Measurements from ENCODE around the gene TBC1D22A. TPM values are rescaled to one million over a fixed set of nuclear protein-coding genes. Genes with fewer than 3 reads are reported as not detected.

The TBC1D22A gene
- total and polyA plus RNA-seq, 9 of the 15 experiments (the other 6 are each of a cell fraction or from before 2014, with no cell fraction given): 0.20 to 11.5 (median 5.2) TPM

DNA sequence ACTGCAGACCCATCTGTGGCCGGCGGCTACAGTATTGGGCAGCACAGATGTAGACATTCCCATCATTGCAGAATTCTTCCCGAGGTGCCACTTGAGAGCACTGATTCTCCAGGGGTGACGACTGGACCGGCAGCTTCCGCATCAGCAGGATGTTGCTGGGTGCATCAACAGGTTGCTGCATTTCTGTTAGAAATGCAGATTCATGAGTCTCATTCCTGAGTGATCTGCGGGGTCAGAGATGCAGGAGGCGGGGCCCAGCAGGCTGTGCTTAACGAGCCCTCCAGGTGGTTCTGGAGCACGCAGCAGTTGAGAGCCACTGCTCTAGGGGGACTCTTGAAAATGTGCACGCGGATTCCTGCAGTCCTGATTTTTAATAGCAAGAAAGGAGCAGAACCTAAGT, 321.8 kb downstream of the TBC1D22A start:
- no peak overlapping the region for H3K27ac ChIP-seq (ENCODE audit: extremely low read depth, low read depth, low read length)
- no peak overlapping the region for H3K9ac ChIP-seq (ENCODE audit: insufficient read depth in 1 of 2, low read depth in 2 of 2, low read length in 2 of 2)
- no peak overlapping the region for H3K4me3 ChIP-seq
- H3K4me1 ChIP-seq (replicated peaks in 1 of 2; ENCODE audit: control insufficient read depth in 2 of 2, insufficient read depth in 2 of 2, low read length in 2 of 2): peaks cover 4 to 5% of the 10 kb centered on the region in 2 experiments; a peak in 4 of 5 replicates
- H3K9me1 ChIP-seq (ENCODE audit: control insufficient read depth, insufficient read depth, low read length): no peaks in the 10 kb centered on the region
- H3K79me2 ChIP-seq (ENCODE audit: control insufficient read depth, insufficient read depth, low read length): no peaks in the 10 kb centered on the region
- DNase-seq (ENCODE audit: extremely low read depth in 1 of 4, low spot score in 3 of 4): no peak
- intact Hi-C loops (cut with micrococcal nuclease) (no loop called here), in situ Hi-C loops (cut with MboI) (no loop called here)
- FAIRE-seq: no peak
- ChIA-PET POLR2A (no interaction called here), CTCF (ENCODE audit: low intra/inter-chr PET ratio) (no interaction called here)
- H2AFZ ChIP-seq (ENCODE audit: low read depth, low read length): no peak overlapping the region
- no peak for TF ChIP-seq ZNF77 (CRISPR knock-in tag; IDR thresholded peaks at IDR 0.05)
- TF ChIP-seq MBD2 (IDR thresholded peaks at IDR 0.05; ENCODE audit: borderline replicate concordance, low read depth): no peak
- TF ChIP-seq DPF2 (IDR thresholded peaks at IDR 0.05): no peak
- TF ChIP-seq NFRKB (IDR thresholded peaks at IDR 0.05; ENCODE audit: low read depth): no peak
- no peak for TF ChIP-seq FOXK1 (CRISPR knock-in tag; IDR thresholded peaks at IDR 0.05; ENCODE audit: borderline replicate concordance)
- TF ChIP-seq ZNF586 (CRISPR knock-in tag; conservative IDR thresholded peaks at IDR 0.05): no peak
- TF ChIP-seq, protein P1, sequence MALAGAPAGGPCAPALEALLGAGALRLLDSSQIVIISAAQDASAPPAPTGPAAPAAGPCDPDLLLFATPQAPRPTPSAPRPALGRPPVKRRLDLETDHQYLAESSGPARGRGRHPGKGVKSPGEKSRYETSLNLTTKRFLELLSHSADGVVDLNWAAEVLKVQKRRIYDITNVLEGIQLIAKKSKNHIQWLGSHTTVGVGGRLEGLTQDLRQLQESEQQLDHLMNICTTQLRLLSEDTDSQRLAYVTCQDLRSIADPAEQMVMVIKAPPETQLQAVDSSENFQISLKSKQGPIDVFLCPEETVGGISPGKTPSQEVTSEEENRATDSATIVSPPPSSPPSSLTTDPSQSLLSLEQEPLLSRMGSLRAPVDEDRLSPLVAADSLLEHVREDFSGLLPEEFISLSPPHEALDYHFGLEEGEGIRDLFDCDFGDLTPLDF (CRISPR knock-in tag; IDR thresholded peaks at IDR 0.05): no peak
- TF ChIP-seq ZNF507 (tag; conservative IDR thresholded peaks at IDR 0.05): no peak
- no peak for TF ChIP-seq PHB2 (IDR thresholded peaks at IDR 0.05; ENCODE audit: low read depth)
- TF ChIP-seq ESRRB (CRISPR knock-in tag; IDR thresholded peaks at IDR 0.05; ENCODE audit: borderline replicate concordance): no peak
- TF ChIP-seq, protein P2, sequence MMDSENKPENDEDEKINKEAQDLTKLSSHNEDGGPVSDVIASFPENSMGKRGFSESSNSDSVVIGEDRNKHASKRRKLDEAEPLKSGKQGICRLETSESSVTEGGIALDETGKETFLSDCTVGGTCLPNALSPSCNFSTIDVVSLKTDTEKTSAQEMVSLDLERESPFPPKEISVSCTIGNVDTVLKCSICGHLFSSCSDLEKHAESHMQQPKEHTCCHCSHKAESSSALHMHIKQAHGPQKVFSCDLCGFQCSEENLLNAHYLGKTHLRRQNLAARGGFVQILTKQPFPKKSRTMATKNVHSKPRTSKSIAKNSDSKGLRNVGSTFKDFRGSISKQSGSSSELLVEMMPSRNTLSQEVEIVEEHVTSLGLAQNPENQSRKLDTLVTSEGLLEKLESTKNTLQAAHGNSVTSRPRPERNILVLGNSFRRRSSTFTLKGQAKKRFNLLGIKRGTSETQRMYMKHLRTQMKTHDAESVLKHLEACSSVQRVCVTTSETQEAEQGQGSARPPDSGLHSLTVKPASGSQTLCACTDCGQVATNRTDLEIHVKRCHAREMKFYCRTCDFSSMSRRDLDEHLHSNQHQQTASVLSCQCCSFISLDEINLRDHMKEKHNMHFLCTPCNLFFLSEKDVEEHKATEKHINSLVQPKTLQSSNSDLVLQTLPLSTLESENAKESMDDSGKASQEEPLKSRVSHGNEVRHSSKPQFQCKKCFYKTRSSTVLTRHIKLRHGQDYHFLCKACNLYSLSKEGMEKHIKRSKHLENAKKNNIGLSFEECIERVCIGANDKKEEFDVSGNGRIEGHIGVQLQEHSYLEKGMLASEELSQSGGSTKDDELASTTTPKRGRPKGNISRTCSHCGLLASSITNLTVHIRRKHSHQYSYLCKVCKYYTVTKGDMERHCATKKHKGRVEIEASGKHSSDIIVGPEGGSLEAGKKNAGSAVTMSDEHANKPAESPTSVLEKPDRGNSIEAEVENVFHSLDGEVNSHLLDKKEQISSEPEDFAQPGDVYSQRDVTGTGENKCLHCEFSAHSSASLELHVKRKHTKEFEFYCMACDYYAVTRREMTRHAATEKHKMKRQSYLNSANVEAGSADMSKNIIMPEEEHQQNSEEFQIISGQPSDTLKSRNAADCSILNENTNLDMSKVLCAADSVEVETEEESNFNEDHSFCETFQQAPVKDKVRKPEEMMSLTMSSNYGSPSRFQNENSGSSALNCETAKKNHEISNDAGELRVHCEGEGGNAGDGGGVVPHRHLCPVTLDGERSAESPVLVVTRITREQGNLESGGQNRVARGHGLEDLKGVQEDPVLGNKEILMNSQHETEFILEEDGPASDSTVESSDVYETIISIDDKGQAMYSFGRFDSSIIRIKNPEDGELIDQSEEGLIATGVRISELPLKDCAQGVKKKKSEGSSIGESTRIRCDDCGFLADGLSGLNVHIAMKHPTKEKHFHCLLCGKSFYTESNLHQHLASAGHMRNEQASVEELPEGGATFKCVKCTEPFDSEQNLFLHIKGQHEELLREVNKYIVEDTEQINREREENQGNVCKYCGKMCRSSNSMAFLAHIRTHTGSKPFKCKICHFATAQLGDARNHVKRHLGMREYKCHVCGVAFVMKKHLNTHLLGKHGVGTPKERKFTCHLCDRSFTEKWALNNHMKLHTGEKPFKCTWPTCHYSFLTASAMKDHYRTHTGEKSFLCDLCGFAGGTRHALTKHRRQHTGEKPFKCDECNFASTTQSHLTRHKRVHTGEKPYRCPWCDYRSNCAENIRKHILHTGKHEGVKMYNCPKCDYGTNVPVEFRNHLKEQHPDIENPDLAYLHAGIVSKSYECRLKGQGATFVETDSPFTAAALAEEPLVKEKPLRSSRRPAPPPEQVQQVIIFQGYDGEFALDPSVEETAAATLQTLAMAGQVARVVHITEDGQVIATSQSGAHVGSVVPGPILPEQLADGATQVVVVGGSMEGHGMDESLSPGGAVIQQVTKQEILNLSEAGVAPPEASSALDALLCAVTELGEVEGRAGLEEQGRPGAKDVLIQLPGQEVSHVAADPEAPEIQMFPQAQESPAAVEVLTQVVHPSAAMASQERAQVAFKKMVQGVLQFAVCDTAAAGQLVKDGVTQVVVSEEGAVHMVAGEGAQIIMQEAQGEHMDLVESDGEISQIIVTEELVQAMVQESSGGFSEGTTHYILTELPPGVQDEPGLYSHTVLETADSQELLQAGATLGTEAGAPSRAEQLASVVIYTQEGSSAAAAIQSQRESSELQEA (IDR thresholded peaks at IDR 0.05; ENCODE audit: low read depth): no peak
- TF ChIP-seq, protein P3, sequence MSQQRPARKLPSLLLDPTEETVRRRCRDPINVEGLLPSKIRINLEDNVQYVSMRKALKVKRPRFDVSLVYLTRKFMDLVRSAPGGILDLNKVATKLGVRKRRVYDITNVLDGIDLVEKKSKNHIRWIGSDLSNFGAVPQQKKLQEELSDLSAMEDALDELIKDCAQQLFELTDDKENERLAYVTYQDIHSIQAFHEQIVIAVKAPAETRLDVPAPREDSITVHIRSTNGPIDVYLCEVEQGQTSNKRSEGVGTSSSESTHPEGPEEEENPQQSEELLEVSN (IDR thresholded peaks at IDR 0.05; ENCODE audit: borderline replicate concordance in 1 of 2, extremely low read depth in 1 of 2, insufficient read depth in 1 of 2, insufficient read length in 1 of 2, low read depth in 1 of 2, low read length in 1 of 2, poor library complexity in 1 of 2, severe bottlenecking in 1 of 2): no peak
- no peak for TF ChIP-seq KLF10 (CRISPR knock-in tag; IDR thresholded peaks at IDR 0.05)
- TF ChIP-seq TSC22D4 (tag; IDR thresholded peaks at IDR 0.05): no peak
- TF ChIP-seq SMAD3 (CRISPR knock-in tag; conservative IDR thresholded peaks at IDR 0.05): no peak
- WGBS (ENCODE audit: insufficient coverage, low coverage, missing lambda C conversion rate): 73% methylated on average over 12 of the region's 12 CpGs
- no peaks in the 10 kb centered on the region for H3K9me3 ChIP-seq (replicated peaks; ENCODE audit: control insufficient read depth, insufficient read depth, low read depth, low read length)
- no peaks in the 10 kb centered on the region for H3K27me3 ChIP-seq (ENCODE audit: control insufficient read depth in 2 of 2, insufficient read depth in 2 of 2, low read length in 2 of 2)
- no peak for ATAC-seq
- no peak overlapping the region for H3K4me2 ChIP-seq (ENCODE audit: insufficient read depth, low read length)
- BruUV-seq (replicated peaks): no TSS peak
- H3K36me3 ChIP-seq (ENCODE audit: control insufficient read depth, insufficient read depth, low read length): no peaks in the 10 kb centered on the region
- H4K20me1 ChIP-seq (replicated peaks; ENCODE audit: control insufficient read depth, insufficient read depth, low read length): no peaks in the 10 kb centered on the region

Data from K562 (cell line).